DMS153 treated with DMSO at 0.1 percent for 48 hours (cell line): ENCODE data around the gene QSOX2.
"Not testable (repeated sequence)": the region's sequence is repeated elsewhere in the genome, so short reads cannot be mapped to it uniquely, and the experiment has no call there.

Source experiments
- DNase-seq: peaks from one replicate; lab custom pipeline; 2025; ENCODE audit not compliant: unreplicated experiment; lab: John Stamatoyannopoulos, UW

The QSOX2 gene

DNA sequence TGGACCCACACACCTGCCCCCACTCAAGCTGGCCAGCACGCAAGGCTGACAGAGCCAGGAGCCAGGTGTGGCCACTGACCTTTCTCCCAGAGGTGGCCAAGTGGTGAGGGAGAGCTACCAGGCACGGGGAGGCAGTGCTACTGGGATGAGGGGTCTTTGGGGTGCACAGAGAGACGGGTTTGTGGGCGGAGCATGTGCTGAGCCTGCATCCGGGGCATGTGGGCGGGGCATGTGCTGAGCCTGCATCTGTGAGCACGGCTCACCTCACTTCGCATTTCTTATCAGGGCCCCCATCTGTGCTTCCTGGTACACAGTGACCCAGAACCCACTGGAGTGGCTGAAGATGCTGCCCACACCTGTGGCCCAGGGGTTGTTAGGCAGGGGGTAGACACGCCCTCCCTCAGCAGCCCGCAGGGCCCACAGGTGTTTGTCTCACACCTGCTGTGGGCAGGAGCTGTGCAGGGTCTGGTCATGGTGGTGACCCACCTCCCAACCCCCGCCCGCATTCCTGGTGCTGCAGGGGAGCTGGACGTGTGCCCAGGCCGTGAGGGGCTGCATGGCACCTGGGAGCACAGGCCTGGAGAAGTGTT, 36.8 kb upstream of the QSOX2 start:
- no peak for DNase-seq

DNA sequence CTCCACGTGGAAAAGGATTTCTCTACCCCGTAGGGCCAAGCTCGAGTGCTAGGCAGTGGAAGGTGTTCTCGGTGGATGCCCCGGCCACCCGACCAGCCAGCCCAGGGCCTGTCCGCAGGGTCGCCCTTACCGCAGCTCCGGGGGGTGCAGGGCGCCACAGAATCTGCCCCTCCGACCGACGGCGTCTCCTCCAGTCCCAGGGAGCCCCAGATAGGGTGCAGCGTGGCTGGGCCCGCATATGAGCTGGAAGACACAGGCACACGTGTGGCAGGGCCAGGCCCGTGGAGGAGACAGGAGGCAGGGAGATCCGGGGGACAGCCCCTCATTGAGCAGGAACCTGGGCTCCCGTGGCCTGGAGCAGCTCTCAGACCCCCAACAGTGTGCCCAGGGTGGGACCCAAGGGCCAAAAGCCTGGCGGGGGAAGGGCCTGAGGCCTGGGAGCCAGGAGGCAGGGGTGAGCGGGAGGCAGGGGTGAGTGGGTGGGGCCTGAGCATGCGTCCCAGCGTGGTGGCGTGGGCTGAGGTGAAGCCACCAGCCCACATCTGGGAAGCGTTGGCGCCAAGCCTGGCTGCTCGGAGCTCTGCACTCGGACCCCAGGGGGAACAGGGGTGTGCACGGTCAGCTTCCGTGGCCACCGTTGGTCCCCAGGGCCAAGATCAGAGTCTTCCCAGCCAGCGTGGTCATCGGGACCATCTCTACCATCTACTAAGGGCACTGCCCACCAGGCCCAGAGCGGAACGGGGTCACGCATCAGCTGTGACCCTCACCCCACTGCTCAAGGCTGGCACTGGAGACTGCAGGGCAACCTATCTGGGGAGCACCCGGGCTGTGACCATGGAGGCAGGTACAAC, 36.0 kb upstream of the QSOX2 start:
- DNase-seq, result no peak

GRCh38 chr9:136280535-136281315, 35.1 kb upstream of the QSOX2 start:
- DNase-seq, result no peak

DNA sequence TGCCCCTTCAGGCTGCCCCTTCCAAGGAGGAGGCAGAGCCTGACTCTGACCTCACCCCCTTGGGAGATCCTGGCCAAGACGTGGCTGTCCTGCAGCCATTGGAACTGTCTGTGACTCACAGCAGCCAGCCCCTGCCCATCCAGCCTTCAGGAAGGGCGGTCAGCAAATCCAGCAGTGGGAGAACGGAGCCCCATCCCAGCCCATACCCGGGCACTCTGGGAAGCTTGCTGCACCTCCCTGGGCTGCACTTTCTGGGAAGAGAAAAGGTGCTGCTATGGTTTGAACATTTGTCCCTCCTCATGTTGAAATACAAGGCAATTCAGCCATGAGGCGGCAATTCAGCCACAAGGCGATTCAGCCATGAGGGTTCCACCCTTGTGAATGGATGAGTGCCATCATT, 33.9 kb upstream of the QSOX2 start:
- DNase-seq, result no peak

- DNase-seq, result no peak
Measured at GRCh38 chr9:136278894-136279293, 33.3 kb upstream of the QSOX2 start.

GRCh38 chr9:136278221-136278620, 32.6 kb upstream of the QSOX2 start:
- no peak for DNase-seq

DNA sequence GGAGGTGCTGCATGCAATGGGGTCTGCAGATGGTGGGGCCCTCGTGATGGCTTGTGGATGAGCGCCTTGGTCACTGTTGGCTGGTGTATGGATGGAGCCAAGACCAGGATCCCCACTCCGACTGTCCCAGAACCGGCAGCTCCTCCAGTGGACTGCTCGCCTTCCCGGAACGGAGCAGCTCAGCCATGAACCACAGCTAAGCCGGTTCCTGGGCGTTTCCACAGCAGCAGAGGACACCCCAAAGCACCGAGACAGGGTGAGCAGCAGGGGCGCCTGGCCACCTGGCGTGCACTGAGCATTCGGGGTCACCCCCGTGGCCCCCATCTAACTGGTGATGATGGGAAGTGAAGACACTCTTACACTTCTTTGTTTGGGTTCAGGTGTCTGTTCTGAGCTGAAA, 32.1 kb upstream of the QSOX2 start:
- no peak for DNase-seq

DNA sequence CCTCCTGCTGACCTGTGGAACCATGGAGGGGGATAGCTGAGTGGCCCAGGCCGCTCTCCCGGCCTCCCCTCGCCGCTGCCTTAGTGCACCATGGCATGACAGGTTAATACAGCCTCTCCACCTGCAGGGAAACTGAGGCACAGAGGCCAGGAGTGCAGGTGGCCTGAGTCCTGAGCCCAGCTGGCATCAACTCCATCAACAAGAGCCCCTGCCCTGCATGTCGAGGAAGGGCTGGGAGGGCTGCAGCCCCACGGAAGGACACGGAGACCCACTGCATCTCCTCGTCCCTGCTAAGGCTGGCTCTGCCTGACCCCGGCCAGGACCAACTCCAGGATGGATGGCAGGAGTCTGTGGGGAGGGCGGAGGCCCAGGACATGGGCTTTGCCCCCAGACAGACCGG, 31.1 kb upstream of the QSOX2 start:
- DNase-seq, result no peak

DNA sequence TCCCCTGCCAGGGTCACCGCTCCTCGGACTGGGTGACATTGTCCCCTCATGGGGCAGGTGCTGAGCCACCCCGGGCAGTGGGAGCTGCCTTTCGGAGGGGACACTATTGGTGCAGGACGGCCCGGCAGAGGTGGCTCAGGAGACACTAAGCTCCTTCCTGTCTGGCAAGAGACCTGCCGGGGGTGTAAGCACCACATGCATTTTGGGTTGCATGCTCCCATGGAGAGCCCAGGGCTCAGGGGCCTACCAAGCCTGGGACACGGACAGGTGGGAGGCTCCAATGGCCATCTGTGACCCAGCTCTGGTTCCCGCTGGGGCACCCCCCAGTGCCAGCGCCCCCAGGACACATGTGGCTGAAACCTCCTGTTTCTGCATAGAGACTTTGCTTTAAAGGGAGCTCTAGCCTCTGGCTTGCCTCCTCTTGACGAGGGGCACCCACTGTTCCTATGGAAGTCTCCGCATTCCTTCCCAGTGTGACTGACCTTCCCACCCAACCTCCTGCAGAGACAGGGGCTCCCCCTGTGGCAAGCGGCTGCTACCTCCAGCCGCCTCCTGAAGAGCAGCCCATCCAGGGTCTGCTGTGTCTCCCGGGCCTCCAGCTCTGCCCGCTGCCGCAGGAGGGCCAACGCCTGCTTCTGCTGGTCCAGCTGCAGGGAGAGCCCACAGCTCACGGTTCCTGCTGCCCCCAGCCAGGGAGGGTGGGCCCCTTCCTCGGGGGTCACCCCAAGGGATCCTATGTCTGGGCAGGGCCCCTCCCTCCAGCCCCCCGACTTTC, 30.2 kb upstream of the QSOX2 start:
- DNase-seq, result no peak

- no peak for DNase-seq
Measured at GRCh38 chr9:136274786-136275654, 29.4 kb upstream of the QSOX2 start.

DNA sequence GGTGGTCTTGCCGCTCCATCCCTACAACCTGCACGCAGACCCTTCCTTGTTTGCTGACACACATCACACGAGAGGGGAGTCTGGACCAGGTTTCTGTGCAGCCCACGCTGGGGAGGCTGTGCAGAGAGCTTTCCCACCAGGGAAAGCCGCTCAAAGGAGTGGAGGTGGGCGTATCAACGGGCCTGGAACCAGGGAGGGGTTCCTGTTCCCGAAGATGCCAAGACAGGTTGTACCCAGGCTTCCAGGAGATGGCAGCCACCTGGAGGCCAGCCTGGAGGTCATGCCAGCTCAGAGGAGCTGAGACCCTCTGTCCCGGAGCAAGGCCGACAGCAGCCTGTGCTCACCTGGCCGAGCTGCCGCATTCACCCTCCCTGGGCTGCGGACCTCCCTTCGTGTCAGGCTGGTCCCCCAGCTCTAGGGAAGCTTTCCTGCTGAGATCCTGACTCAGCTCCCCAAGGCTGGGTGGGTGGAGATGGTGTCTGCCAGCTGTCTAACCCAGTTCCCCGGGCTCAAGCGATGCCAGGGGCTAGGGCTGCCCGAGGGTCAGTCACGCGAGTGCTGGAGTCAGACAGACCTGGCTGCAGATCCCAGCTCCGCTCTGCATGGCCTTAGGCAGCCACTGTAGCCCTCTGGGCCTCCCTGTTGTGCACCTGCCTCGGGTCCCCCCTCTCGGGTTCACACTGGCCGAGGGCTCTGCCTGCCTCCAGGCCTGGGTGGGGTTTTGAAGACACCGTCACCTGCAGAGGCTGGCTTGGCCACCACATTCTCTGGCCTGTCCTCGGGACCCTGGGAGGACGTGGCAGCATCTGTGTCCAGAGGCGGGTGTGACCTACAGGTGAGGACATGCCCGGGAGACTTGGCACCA, 28.5 kb upstream of the QSOX2 start:
- DNase-seq, result no peak

- DNase-seq, result no peak
Measured at GRCh38 chr9:136273244-136273865, 27.7 kb upstream of the QSOX2 start.

- no peak for DNase-seq
Measured at GRCh38 chr9:136270173-136270705, 24.6 kb upstream of the QSOX2 start.

DNA sequence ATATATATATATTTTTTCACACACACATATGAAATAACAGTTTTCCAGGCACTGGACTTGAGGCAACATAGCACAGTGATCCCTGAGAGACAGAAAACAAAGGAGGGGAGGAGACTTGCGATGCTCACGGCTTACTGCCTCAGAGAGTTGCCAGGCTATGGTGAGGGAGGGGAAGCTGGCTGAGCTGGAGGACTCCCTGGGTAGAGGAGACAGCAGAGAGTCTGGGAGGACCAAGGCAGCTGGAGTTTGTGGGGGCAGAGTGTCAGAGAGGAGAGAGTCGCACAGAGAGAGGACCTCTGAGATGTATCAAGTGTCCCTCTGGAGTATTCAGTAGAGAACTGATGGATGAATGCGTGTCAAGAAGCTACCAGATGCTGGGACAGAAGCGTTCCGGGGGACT, 23.1 kb upstream of the QSOX2 start:
- DNase-seq, result no peak

DNA sequence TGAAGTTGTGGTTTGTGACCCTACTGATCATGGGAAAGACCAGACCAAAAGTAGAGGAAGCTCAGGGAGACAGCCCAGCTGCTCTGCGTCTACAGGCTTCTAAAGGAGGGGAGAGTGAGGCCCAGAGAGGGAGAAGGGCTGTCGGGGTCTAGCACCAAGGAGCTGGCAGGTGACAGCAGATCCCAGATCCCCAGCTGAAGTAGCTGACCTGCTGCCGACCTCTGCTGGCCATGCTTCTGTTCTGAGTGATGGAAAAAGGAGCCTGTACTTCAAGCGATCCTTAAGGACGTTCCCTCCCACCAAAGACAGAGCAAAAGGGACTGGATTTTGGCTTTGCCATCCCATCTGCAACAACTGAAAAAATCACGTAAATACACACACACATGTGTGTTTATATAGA, 22.7 kb upstream of the QSOX2 start:
- DNase-seq, result no peak

GRCh38 chr9:136267261-136268111, 21.9 kb upstream of the QSOX2 start:
- DNase-seq, result peak; percentile 30

- not testable (repeated sequence) for DNase-seq
Measured at GRCh38 chr9:136266641-136267040, 21.0 kb upstream of the QSOX2 start.
